ENCODE results near the gene SBNO2.

Gene SBNO2

GRCh38 chr19:1126984-1127760 lies 46.9 kb downstream of the SBNO2 start:
- no peak for TF ChIP-seq POLR2AphosphoS5 (IDR thresholded peaks at IDR 0.05; ENCODE audit: low read depth, low read length)
- TF ChIP-seq, protein P1, sequence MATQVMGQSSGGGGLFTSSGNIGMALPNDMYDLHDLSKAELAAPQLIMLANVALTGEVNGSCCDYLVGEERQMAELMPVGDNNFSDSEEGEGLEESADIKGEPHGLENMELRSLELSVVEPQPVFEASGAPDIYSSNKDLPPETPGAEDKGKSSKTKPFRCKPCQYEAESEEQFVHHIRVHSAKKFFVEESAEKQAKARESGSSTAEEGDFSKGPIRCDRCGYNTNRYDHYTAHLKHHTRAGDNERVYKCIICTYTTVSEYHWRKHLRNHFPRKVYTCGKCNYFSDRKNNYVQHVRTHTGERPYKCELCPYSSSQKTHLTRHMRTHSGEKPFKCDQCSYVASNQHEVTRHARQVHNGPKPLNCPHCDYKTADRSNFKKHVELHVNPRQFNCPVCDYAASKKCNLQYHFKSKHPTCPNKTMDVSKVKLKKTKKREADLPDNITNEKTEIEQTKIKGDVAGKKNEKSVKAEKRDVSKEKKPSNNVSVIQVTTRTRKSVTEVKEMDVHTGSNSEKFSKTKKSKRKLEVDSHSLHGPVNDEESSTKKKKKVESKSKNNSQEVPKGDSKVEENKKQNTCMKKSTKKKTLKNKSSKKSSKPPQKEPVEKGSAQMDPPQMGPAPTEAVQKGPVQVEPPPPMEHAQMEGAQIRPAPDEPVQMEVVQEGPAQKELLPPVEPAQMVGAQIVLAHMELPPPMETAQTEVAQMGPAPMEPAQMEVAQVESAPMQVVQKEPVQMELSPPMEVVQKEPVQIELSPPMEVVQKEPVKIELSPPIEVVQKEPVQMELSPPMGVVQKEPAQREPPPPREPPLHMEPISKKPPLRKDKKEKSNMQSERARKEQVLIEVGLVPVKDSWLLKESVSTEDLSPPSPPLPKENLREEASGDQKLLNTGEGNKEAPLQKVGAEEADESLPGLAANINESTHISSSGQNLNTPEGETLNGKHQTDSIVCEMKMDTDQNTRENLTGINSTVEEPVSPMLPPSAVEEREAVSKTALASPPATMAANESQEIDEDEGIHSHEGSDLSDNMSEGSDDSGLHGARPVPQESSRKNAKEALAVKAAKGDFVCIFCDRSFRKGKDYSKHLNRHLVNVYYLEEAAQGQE (IDR thresholded peaks at IDR 0.05; ENCODE audit: insufficient read depth in 1 of 2, low read depth in 2 of 2, low read length in 2 of 2): no peak
- no peak for TF ChIP-seq TAF1 (IDR thresholded peaks at IDR 0.05; ENCODE audit: borderline replicate concordance, insufficient read depth, low read length)
- TF ChIP-seq SIN3A (IDR thresholded peaks at IDR 0.05; ENCODE audit: borderline replicate concordance, insufficient read depth, low read length): no peak
- no peak for TF ChIP-seq FOXP2 (optimal IDR thresholded peaks at IDR 0.05; ENCODE audit: borderline replicate concordance, extremely low read depth, extremely low read length, insufficient read depth)

DNA sequence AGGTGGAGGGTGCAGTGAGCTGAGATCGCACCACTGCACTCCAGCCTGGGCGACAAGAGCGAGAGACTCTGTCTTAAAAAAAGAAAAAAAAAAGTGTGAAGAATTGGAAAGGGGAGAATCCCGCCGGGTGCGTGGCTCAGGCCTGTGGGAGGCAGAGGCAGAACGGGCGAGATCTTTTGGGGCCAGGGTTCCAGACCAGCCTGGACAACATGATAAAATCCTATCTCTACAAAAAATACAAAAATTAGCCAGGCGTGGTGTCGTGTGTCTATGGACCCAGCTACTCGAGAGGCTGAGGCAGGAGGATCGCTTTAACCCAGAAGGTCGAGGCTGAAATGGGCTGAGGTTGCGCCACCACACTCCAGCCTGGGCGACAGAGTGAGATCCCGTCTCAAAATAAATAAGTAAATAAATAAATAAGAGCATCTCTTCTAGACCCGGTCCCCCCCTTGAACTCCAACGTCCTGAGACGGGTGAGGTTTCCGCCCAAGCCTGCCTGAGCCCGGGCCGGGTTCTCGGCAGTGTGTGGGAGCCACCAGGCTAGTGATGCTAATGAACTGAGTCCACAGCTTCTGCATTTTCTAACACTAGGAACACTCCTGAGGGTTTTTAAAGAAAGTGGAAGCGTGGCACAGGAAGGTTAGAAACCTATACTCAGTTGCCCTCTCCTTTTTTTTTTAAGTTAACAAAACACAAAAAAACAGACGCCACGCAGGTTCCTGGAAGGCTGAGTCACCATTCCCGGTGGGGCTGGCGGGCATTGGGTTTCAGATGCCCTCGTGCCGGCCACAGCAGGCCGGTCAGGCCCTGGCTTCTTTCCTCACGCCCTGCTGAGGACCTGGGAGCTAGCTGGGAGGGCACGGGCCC lies 48.2 kb downstream of the SBNO2 start:
- no peak for TF ChIP-seq SIN3A (IDR thresholded peaks at IDR 0.05; ENCODE audit: borderline replicate concordance, insufficient read depth, low read length)
- no peak for TF ChIP-seq POLR2AphosphoS5 (IDR thresholded peaks at IDR 0.05; ENCODE audit: low read depth, low read length)
- no peak for TF ChIP-seq FOXP2 (optimal IDR thresholded peaks at IDR 0.05; ENCODE audit: borderline replicate concordance, extremely low read depth, extremely low read length, insufficient read depth)
- no peak for TF ChIP-seq TAF1 (IDR thresholded peaks at IDR 0.05; ENCODE audit: borderline replicate concordance, insufficient read depth, low read length)
- TF ChIP-seq, protein P1 (IDR thresholded peaks at IDR 0.05; ENCODE audit: insufficient read depth in 1 of 2, low read depth in 2 of 2, low read length in 2 of 2): no peak

- no peak for TF ChIP-seq TAF1 (IDR thresholded peaks at IDR 0.05; ENCODE audit: borderline replicate concordance, insufficient read depth, low read length)
These were observed 50.0 kb downstream of the SBNO2 start for GRCh38 chr19:1123885-1124677.

DNA sequence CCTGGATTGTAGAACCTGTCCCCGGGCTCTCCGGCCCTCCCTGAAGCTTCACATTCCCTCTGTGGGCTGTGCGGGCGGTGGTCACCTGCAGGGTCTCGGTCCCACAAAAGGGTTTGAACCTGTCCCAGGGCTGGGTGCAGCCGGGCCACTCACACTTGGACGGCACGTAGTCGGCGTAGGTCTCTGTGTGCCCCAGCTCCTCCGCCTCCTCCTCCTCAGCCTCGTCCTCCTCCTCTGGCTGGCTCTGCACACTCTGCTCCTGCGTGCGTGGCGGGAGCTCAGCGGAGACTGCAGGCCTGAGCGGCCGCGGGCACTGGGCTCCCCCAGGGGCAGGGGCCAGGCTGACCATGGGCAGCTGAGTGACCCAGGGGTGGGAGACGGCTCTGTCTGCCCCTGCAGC lies 50.7 kb downstream of the SBNO2 start:
- TF ChIP-seq POLR2AphosphoS5 (IDR thresholded peaks at IDR 0.05; ENCODE audit: low read depth, low read length) (no peak), FOXP2 (optimal IDR thresholded peaks at IDR 0.05; ENCODE audit: borderline replicate concordance, extremely low read depth, extremely low read length, insufficient read depth) (no peak), TAF1 (IDR thresholded peaks at IDR 0.05; ENCODE audit: borderline replicate concordance, insufficient read depth, low read length) (no peak), SIN3A (IDR thresholded peaks at IDR 0.05; ENCODE audit: borderline replicate concordance, insufficient read depth, low read length) (no peak)

- TF ChIP-seq FOXP2 (optimal IDR thresholded peaks at IDR 0.05; ENCODE audit: borderline replicate concordance, extremely low read depth, extremely low read length, insufficient read depth) (no peak), TAF1 (IDR thresholded peaks at IDR 0.05; ENCODE audit: borderline replicate concordance, insufficient read depth, low read length) (no peak), POLR2AphosphoS5 (IDR thresholded peaks at IDR 0.05; ENCODE audit: low read depth, low read length) (no peak), SIN3A (IDR thresholded peaks at IDR 0.05; ENCODE audit: borderline replicate concordance, insufficient read depth, low read length) (no peak)
- TF ChIP-seq, protein P1 (IDR thresholded peaks at IDR 0.05; ENCODE audit: insufficient read depth in 1 of 2, low read depth in 2 of 2, low read length in 2 of 2): no peak
These were observed 51.1 kb downstream of the SBNO2 start for GRCh38 chr19:1122972-1123363.
